IPS DF 4.7 (cell line): Measurements from ENCODE around the gene CALM1.

ENCODE experiments used
- DNase-seq: peaks from one replicate; pipeline ENCODE4 v3.0.0-alpha.2; 2013; ENCODE audit warnings: low spot score; ENCODE audit errors: extremely low read depth

Gene CALM1

GRCh38 chr14:90408713-90409112 is 11.9 kb downstream of the CALM1 start:
- no peak for DNase-seq

- no peak for DNase-seq
These were observed 12.4 kb downstream of the CALM1 start for GRCh38 chr14:90409209-90409730.

- DNase-seq: no peak
These were observed 15.2 kb downstream of the CALM1 start for GRCh38 chr14:90412058-90412457.

GRCh38 chr14:90416720-90417119 is 19.9 kb downstream of the CALM1 start:
- DNase-seq: no peak

GRCh38 chr14:90418053-90418452 is 21.2 kb downstream of the CALM1 start:
- no peak for DNase-seq

GRCh38 chr14:90419200-90419599 is 22.4 kb downstream of the CALM1 start:
- DNase-seq: no peak

GRCh38 chr14:90421001-90421631 is 24.3 kb downstream of the CALM1 start:
- no peak for DNase-seq

GRCh38 chr14:90421632-90422020 is 24.8 kb downstream of the CALM1 start:
- no peak for DNase-seq

GRCh38 chr14:90423166-90423565 is 26.3 kb downstream of the CALM1 start:
- no peak for DNase-seq

- DNase-seq: no peak
These were observed 27.2 kb downstream of the CALM1 start for GRCh38 chr14:90424075-90424474.

GRCh38 chr14:90424686-90425372 is 28.0 kb downstream of the CALM1 start:
- no peak for DNase-seq

GRCh38 chr14:90425373-90425879 is 28.6 kb downstream of the CALM1 start:
- DNase-seq: no peak

- DNase-seq: no peak
These were observed 29.3 kb downstream of the CALM1 start for GRCh38 chr14:90426031-90426540.

GRCh38 chr14:90426663-90427062 is 29.8 kb downstream of the CALM1 start:
- no peak for DNase-seq

- DNase-seq: no peak
These were observed 31.1 kb downstream of the CALM1 start for GRCh38 chr14:90427848-90428426.

GRCh38 chr14:90428676-90429075 is 31.8 kb downstream of the CALM1 start:
- no peak for DNase-seq

GRCh38 chr14:90429236-90429635 is 32.4 kb downstream of the CALM1 start:
- DNase-seq: no peak

- DNase-seq: no peak
These were observed 32.9 kb downstream of the CALM1 start for GRCh38 chr14:90429754-90430153.

- no peak for DNase-seq
These were observed 37.7 kb downstream of the CALM1 start for GRCh38 chr14:90434370-90435020.

GRCh38 chr14:90438841-90439240 is 42.0 kb downstream of the CALM1 start:
- DNase-seq: no peak

- no peak for DNase-seq
These were observed 43.2 kb downstream of the CALM1 start for GRCh38 chr14:90440021-90440451.

GRCh38 chr14:90440592-90440991 is 43.8 kb downstream of the CALM1 start:
- DNase-seq: no peak
